OCI-LY7 (cell line): ENCODE measurements around the gene MARS1. TPM values are rescaled to one million over a fixed set of nuclear protein-coding genes. Genes with fewer than 3 reads are reported as not detected.

Experiments used
- BruUV-seq: library from RNA; stranded (reverse); fragments of 400-500 nt; replicated peaks from 2 replicates; lab custom pipeline; 2021; lab: Mats Ljungman, UMichigan
- CTCF ChIA-PET: fragments of 300-600 bp; sonication (Branson Sonifier 250); formaldehyde crosslinking; loops from one replicate; lab custom pipeline; 2022; ENCODE audit warnings: antibody characterized with exemption; ENCODE audit not compliant: unreplicated experiment; lab: Charles Lee
- POLR2A ChIA-PET: fragments of 300-600 bp; sonication (Branson Sonifier 250); formaldehyde crosslinking; loops from one replicate; lab custom pipeline; 2022; ENCODE audit warnings: antibody characterized with exemption; lab: Charles Lee
- DNase-seq: peaks from one replicate; pipeline ENCODE4 v3.0.0-alpha.2; 2015; ENCODE audit warnings: low spot score
- H2AFZ ChIP-seq: fragments of 200-600 bp; sonication (generic), shearing (Covaris generic); 2 replicates; pipeline ENCODE4 v1.6.1; 2014; ENCODE audit warnings: mild to moderate bottlenecking, antibody characterized with exemption, low read length, moderate library complexity
- H3K27ac ChIP-seq: fragments of 200-600 bp; sonication (generic); 2 replicates; pipeline ENCODE4 v1.5.1; 2014; ENCODE audit warnings: mixed run types, low read depth, mild to moderate bottlenecking, moderate library complexity, low read length, inconsistent platforms; ENCODE audit not compliant: poor library complexity, severe bottlenecking
- H3K36me3 ChIP-seq: fragments of 200-600 bp; sonication (generic); 2 replicates; pipeline ENCODE4 v1.6.1; 2014; ENCODE audit warnings: mild to moderate bottlenecking, antibody characterized with exemption, low read length, moderate library complexity, mixed read lengths; ENCODE audit not compliant: insufficient read depth
- H3K4me1 ChIP-seq: fragments of 200-600 bp; sonication (generic); 2 replicates; pipeline ENCODE4 v1.5.1; 2014; ENCODE audit warnings: mild to moderate bottlenecking, low read length; ENCODE audit not compliant: insufficient read depth, poor library complexity, severe bottlenecking
- H3K4me2 ChIP-seq: fragments of 200-600 bp; sonication (generic); 2 replicates; pipeline ENCODE4 v1.6.1; 2014; ENCODE audit warnings: mild to moderate bottlenecking, low read length
- H3K4me3 ChIP-seq: fragments of 200-600 bp; sonication (generic); 2 replicates; pipeline ENCODE4 v1.5.1; 2014; ENCODE audit warnings: mild to moderate bottlenecking, low read depth, low read length; ENCODE audit not compliant: poor library complexity, severe bottlenecking
- H3K79me2 ChIP-seq: fragments of 200-600 bp; sonication (generic); 2 replicates; pipeline ENCODE4 v1.6.1; 2016; ENCODE audit warnings: low read depth, mild to moderate bottlenecking, low read length, moderate library complexity, mixed read lengths; ENCODE audit not compliant: insufficient read depth
- H3K9me2 ChIP-seq: fragments of 200-600 bp; sonication (generic); 2 replicates; pipeline ENCODE4 v1.6.1; 2016; ENCODE audit warnings: mild to moderate bottlenecking, low read length, mixed read lengths; ENCODE audit not compliant: insufficient read depth
- H3K9me3 ChIP-seq: fragments of 200-600 bp; sonication (generic); 2 replicates; pipeline ENCODE4 v1.6.1; 2014; ENCODE audit warnings: mild to moderate bottlenecking, mixed run types, low read length, mixed read lengths
- H4K20me1 ChIP-seq: fragments of 200-600 bp; sonication (generic); 2 replicates; pipeline ENCODE4 v1.6.1; 2014; ENCODE audit warnings: mild to moderate bottlenecking, antibody characterized with exemption, low read length, moderate library complexity, mixed read lengths; ENCODE audit not compliant: insufficient read depth
- EZH2phosphoT487 ChIP-seq: fragments of 200-600 bp; sonication (generic); IDR thresholded peaks from 2 replicates; pipeline ENCODE4 v1.6.1; 2018; ENCODE audit warnings: low read depth, borderline replicate concordance, mild to moderate bottlenecking, mixed run types, antibody characterized with exemption, low read length, moderate library complexity, mixed read lengths
- intact Hi-C: fragments of 100-400 bp; cut with micrococcal nuclease; formaldehyde crosslinking; loops from one replicate; pipeline ENCODE4 v1.10.0; 2022; ENCODE audit not compliant: unreplicated experiment
- total RNA-seq, 2 experiments: library from RNA; depleted of rRNA in 1 of 2; stranded (reverse); fragments of >200 nt in 1 of 2; shearing (Covaris generic) in 1 of 2; gene quantifications; 2 replicates each; pipeline ENCODE4 v1.2.3, GENCODE V29; 2014 to 2022
- TF ChIP-seq, protein P1 (sequence below): fragments of 200-600 bp; sonication (generic); conservative IDR thresholded peaks from 2 replicates; pipeline ENCODE4 v1.5.1; 2014; ENCODE audit warnings: mild to moderate bottlenecking, antibody characterized with exemption, low read length, moderate library complexity, mixed read lengths

Gene MARS1
- total RNA-seq, 2 experiments from 2014 or later, result 272 to 465 TPM

DNA sequence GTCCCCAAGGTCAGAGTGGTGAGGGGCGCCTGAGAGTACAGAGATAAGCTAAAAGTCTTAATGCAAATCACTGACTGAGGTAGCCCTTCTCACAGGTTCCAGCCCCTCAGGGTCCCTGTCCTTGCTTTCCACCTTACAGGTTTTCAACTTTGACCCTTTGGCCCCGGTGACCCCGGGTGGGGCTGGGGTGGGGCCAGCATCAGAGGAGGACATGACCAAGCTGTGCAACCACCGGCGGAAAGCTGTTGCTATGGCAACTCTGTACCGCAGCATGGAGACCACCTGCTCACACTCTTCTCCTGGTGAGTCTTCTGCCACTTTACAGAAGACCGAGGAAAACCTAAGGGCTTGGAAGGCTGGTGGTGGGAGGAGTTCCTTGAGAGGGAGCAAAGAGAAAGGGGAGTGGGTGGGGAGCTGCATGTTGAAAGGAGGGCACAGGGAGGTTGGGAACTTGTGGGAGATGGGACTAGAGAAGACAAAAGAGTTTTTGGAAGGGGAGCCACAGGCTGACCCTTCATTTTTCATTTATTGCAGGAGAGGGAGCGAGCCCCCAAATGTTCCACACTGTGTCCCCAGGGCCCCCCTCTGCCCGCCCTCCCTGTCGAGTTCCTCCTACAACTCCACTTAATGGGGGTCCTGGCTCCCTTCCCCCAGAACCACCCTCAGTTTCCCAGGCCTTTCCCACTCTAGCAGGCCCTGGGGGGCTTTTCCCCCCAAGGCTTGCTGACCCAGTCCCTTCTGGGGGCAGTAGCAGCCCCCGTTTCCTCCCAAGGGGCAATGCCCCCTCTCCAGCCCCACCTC lies 37.1 kb downstream of the MARS1 start:
- TF ChIP-seq, protein P1, sequence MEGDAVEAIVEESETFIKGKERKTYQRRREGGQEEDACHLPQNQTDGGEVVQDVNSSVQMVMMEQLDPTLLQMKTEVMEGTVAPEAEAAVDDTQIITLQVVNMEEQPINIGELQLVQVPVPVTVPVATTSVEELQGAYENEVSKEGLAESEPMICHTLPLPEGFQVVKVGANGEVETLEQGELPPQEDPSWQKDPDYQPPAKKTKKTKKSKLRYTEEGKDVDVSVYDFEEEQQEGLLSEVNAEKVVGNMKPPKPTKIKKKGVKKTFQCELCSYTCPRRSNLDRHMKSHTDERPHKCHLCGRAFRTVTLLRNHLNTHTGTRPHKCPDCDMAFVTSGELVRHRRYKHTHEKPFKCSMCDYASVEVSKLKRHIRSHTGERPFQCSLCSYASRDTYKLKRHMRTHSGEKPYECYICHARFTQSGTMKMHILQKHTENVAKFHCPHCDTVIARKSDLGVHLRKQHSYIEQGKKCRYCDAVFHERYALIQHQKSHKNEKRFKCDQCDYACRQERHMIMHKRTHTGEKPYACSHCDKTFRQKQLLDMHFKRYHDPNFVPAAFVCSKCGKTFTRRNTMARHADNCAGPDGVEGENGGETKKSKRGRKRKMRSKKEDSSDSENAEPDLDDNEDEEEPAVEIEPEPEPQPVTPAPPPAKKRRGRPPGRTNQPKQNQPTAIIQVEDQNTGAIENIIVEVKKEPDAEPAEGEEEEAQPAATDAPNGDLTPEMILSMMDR, result no peak
- no peak for TF ChIP-seq EZH2phosphoT487
- POLR2A ChIA-PET, result interaction anchor here (1.8 to 2.2 kb wide), 2 partner anchors 8 to 16 kb away, joined by 8 to 17 read pairs; no protein-coding TSS in a partner anchor
- H3K27ac ChIP-seq, result peak overlapping the region; percentile 97
- H3K9me2 ChIP-seq, result no peaks in the 10 kb centered on the region
- intact Hi-C loops, result loop anchor here (5.0 kb wide), 1 partner anchor 227 kb away; the partner anchor contains the start of gene CDK4
- no peak overlapping the region for H2AFZ ChIP-seq
- peaks cover 12% of the 10 kb centered on the region; the same call in 1 of the 2 replicates for H4K20me1 ChIP-seq
- CTCF ChIA-PET, result no interaction called here
- H3K9me3 ChIP-seq, result no peaks in the 10 kb centered on the region
- H3K36me3 ChIP-seq, result peaks cover 59% of the 10 kb centered on the region
- H3K4me1 ChIP-seq, result peaks cover 36% of the 10 kb centered on the region
- no peak for DNase-seq
- H3K4me2 ChIP-seq, result peak overlapping the region; percentile 81
- peak overlapping the region; percentile 83 for H3K4me3 ChIP-seq
- peaks cover 23% of the 10 kb centered on the region for H3K79me2 ChIP-seq
- no TSS peak for BruUV-seq

DNA sequence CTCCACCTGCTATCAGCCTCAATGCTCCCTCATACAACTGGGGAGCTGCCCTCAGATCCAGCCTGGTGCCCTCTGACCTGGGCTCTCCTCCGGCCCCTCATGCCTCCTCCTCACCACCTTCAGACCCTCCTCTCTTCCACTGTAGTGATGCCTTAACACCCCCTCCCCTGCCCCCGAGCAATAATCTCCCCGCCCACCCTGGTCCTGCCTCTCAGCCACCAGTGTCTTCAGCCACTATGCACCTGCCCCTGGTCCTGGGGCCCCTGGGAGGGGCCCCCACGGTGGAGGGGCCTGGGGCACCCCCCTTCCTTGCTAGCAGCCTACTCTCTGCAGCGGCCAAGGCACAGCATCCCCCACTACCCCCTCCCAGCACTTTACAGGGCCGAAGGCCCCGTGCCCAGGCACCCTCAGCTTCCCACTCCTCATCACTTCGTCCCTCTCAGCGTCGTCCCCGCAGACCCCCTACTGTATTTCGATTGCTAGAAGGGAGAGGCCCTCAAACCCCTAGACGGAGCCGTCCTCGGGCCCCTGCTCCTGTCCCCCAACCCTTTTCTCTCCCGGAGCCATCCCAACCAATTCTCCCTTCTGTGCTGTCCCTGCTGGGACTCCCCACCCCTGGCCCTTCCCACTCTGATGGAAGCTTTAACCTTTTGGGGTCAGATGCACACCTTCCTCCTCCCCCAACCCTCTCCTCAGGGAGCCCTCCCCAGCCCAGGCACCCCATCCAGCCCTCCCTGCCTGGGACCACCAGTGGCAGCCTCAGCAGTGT lies 37.9 kb downstream of the MARS1 start:
- POLR2A ChIA-PET, result no interaction called here
- intact Hi-C loops, result no loop called here
- TSS peak; percentile 14 for BruUV-seq
- H3K36me3 ChIP-seq, result peaks cover 64% of the 10 kb centered on the region
- H3K4me1 ChIP-seq, result peaks cover 35% of the 10 kb centered on the region
- TF ChIP-seq, protein P1, result no peak
- no peak for TF ChIP-seq EZH2phosphoT487
- H4K20me1 ChIP-seq, result peaks cover 12% of the 10 kb centered on the region; the same call in 1 of the 2 replicates
- no peak overlapping the region for H3K4me3 ChIP-seq
- no peak overlapping the region for H2AFZ ChIP-seq
- DNase-seq, result no peak
- no peaks in the 10 kb centered on the region for H3K9me3 ChIP-seq
- no peak overlapping the region for H3K27ac ChIP-seq
- peaks cover 21% of the 10 kb centered on the region for H3K79me2 ChIP-seq
- peak overlapping the region; percentile 81; the same call in 1 of the 2 replicates for H3K4me2 ChIP-seq
- CTCF ChIA-PET, result no interaction called here
- H3K9me2 ChIP-seq, result no peaks in the 10 kb centered on the region
